HG02973 (cell line): ENCODE data around the gene ELOVL2.
"Not testable (repeated sequence)": the region's sequence is repeated elsewhere in the genome, so short reads cannot be mapped to it uniquely, and the experiment has no call there.

ENCODE experiments used
- ATAC-seq: cut with Tn5 transposase; IDR thresholded peaks from one replicate; pipeline ENCODE4 v1.9.1; 2021; ENCODE audit warnings: moderate library complexity; ENCODE audit not compliant: unreplicated experiment

ELOVL2 gene

GRCh38 chr6:10989587-10989986, 54.5 kb downstream of the ELOVL2 start:
- ATAC-seq, result no peak

- not testable (repeated sequence) for ATAC-seq
Observed at GRCh38 chr6:10984959-10985358, 59.1 kb downstream of the ELOVL2 start.

- ATAC-seq, result no peak
Observed at GRCh38 chr6:10981409-10981808, 62.7 kb downstream of the ELOVL2 start.

GRCh38 chr6:10979603-10980002, 64.5 kb downstream of the ELOVL2 start:
- no peak for ATAC-seq

GRCh38 chr6:10977231-10977968, 66.7 kb downstream of the ELOVL2 start:
- no peak for ATAC-seq

GRCh38 chr6:10976571-10976970, 67.5 kb downstream of the ELOVL2 start:
- no peak for ATAC-seq

- no peak for ATAC-seq
Observed at GRCh38 chr6:10972196-10972595, 71.9 kb downstream of the ELOVL2 start.

- ATAC-seq, result no peak
Observed at GRCh38 chr6:10970731-10971130, 73.4 kb downstream of the ELOVL2 start.

- ATAC-seq, result no peak
Observed at GRCh38 chr6:10968776-10969175, 75.3 kb downstream of the ELOVL2 start.

GRCh38 chr6:10964684-10965083, 79.4 kb downstream of the ELOVL2 start:
- peak; percentile 97 for ATAC-seq

GRCh38 chr6:10963113-10963512, 81.0 kb downstream of the ELOVL2 start:
- ATAC-seq, result no peak

- ATAC-seq, result peak; percentile 61
Observed at GRCh38 chr6:10962673-10963072, 81.4 kb downstream of the ELOVL2 start.

- no peak for ATAC-seq
Observed at GRCh38 chr6:10961837-10962236, 82.3 kb downstream of the ELOVL2 start.

GRCh38 chr6:10960171-10960570, 83.9 kb downstream of the ELOVL2 start:
- ATAC-seq, result no peak

GRCh38 chr6:10957414-10957886, 86.7 kb downstream of the ELOVL2 start:
- ATAC-seq, result no peak

GRCh38 chr6:10956776-10957175, 87.3 kb downstream of the ELOVL2 start:
- no peak for ATAC-seq

- ATAC-seq, result peak; percentile 83
Observed at GRCh38 chr6:10954590-10955010, 89.5 kb downstream of the ELOVL2 start.

- ATAC-seq, result no peak
Observed at GRCh38 chr6:10951675-10952282, 92.3 kb downstream of the ELOVL2 start.

GRCh38 chr6:10949579-10950490, 94.3 kb downstream of the ELOVL2 start:
- no peak for ATAC-seq

GRCh38 chr6:10947966-10948365, 96.1 kb downstream of the ELOVL2 start:
- no peak for ATAC-seq

- no peak for ATAC-seq
Observed at GRCh38 chr6:10945845-10946244, 98.3 kb downstream of the ELOVL2 start.
